ENCODE measurements around the gene SEMA5A.

DNA sequence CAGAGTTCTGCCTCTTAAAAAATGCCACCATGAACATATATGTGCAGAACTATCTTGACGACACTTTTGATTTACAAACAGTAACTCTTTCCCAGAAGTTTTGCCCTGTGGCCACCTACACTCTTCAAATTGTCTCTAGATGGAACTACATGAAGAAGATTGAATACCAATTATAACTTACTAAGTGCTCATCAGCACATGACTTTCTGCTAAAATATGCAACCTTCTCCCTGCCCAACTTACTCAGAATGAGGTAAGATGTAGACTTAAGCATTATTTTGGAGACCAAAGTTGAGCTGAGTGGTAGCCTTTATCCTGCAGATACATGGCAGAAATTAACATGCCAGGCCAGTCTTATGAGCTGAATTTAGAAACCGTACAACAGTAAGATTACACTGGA is 105.4 kb downstream of the SEMA5A start:
- TF ChIP-seq EP300 (IDR thresholded peaks at IDR 0.05) = no peak
- TF ChIP-seq, protein P1, sequence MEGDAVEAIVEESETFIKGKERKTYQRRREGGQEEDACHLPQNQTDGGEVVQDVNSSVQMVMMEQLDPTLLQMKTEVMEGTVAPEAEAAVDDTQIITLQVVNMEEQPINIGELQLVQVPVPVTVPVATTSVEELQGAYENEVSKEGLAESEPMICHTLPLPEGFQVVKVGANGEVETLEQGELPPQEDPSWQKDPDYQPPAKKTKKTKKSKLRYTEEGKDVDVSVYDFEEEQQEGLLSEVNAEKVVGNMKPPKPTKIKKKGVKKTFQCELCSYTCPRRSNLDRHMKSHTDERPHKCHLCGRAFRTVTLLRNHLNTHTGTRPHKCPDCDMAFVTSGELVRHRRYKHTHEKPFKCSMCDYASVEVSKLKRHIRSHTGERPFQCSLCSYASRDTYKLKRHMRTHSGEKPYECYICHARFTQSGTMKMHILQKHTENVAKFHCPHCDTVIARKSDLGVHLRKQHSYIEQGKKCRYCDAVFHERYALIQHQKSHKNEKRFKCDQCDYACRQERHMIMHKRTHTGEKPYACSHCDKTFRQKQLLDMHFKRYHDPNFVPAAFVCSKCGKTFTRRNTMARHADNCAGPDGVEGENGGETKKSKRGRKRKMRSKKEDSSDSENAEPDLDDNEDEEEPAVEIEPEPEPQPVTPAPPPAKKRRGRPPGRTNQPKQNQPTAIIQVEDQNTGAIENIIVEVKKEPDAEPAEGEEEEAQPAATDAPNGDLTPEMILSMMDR (IDR thresholded peaks at IDR 0.05) = no peak

Measured in gastroesophageal sphincter (tissue), 3 donors.